Fibroblast of lung (primary cell): ENCODE data around the gene FAM13B. TPM values are rescaled to one million over a fixed set of nuclear protein-coding genes. Genes with fewer than 3 reads are reported as not detected.

ENCODE experiments used
- DNase-seq, 2 donors: peaks; one replicate each; pipeline versions ENCODE4 v3.0.0 to v3.0.0-alpha.2; 2010; ENCODE audit warnings: low read depth in 2 of 2
- H2AFZ ChIP-seq: 2 replicates; pipeline ENCODE4 v1.5.1; 2012; ENCODE audit warnings: low read length, control low read depth, inconsistent platforms
- H3K27ac ChIP-seq: 2 replicates; pipeline ENCODE4 v1.5.1; 2011; ENCODE audit warnings: low read length, control low read depth; ENCODE audit not compliant: insufficient read depth
- H3K27me3 ChIP-seq: 2 replicates; pipeline ENCODE4 v1.5.1; 2011; ENCODE audit warnings: mild to moderate bottlenecking, low read length; ENCODE audit not compliant: control insufficient read depth, insufficient read depth
- H3K36me3 ChIP-seq: 2 replicates; pipeline ENCODE4 v1.5.1; 2011; ENCODE audit warnings: low read length; ENCODE audit not compliant: control insufficient read depth, insufficient read depth
- H3K4me1 ChIP-seq: 2 replicates; pipeline ENCODE4 v1.5.1; 2011; ENCODE audit warnings: low read length; ENCODE audit not compliant: control insufficient read depth, insufficient read depth; ENCODE audit errors: extremely low read depth
- H3K4me2 ChIP-seq: 2 replicates; pipeline ENCODE4 v1.5.1; 2011; ENCODE audit warnings: low read length, control low read depth; ENCODE audit not compliant: insufficient read depth; ENCODE audit errors: extremely low read depth
- H3K4me3 ChIP-seq, 4 experiments: fragments of 200-600 bp in 1 of 4; sonication (generic) in 1 of 4; replicated peaks in 1 of 4; 2 replicates each; pipeline ENCODE4 v1.5.1; 2011 to 2016; ENCODE audit warnings: low read length in 4 of 4, low read depth in 3 of 4, mild to moderate bottlenecking in 3 of 4, control low read depth in 2 of 4, inconsistent platforms in 1 of 4, mixed read lengths in 1 of 4; ENCODE audit not compliant: insufficient read depth in 1 of 4; ENCODE audit errors: control extremely low read depth in 1 of 4
- H3K79me2 ChIP-seq: 2 replicates; pipeline ENCODE4 v1.5.1; 2012; ENCODE audit warnings: mild to moderate bottlenecking, low read length, inconsistent platforms; ENCODE audit not compliant: control insufficient read depth, insufficient read depth
- H3K9ac ChIP-seq: 2 replicates; pipeline ENCODE4 v1.5.1; 2011; ENCODE audit warnings: mild to moderate bottlenecking, low read length, control low read depth; ENCODE audit not compliant: insufficient read depth
- H3K9me3 ChIP-seq: 2 replicates; pipeline ENCODE4 v1.5.1; 2012; ENCODE audit warnings: low read depth, low read length; ENCODE audit not compliant: control insufficient read depth, insufficient read depth
- H4K20me1 ChIP-seq: 2 replicates; pipeline ENCODE4 v1.5.1; 2011; ENCODE audit warnings: low read length; ENCODE audit not compliant: control insufficient read depth, insufficient read depth; ENCODE audit errors: extremely low read depth
- CTCF ChIP-seq, 2 donors: IDR thresholded peaks in 1 of 2; conservative IDR thresholded peaks in 1 of 2; 1 replicate in 1 of 2; 2 replicates in 1 of 2; pipeline ENCODE4 v1.5.1; 2011 to 2012; ENCODE audit warnings: low read length in 2 of 2, control low read depth in 1 of 2, inconsistent platforms in 1 of 2, low read depth in 1 of 2, mild to moderate bottlenecking in 1 of 2
- EZH2 ChIP-seq: IDR thresholded peaks from 2 replicates; pipeline ENCODE4 v1.5.1; 2012; ENCODE audit warnings: low read length, control low read depth, mild to moderate bottlenecking; ENCODE audit errors: missing control alignments
- polyA plus RNA-seq, 2 donors: library from polyadenylated mRNA; depleted of rRNA in 1 of 2; stranded (reverse) in 1 of 2; unstranded in 1 of 2; fragments of >200 nt; gene quantifications; 2 replicates each; pipeline ENCODE4 v1.2.1, GENCODE V29; 2011 to 2012; ENCODE audit warnings: missing spikeins in 1 of 2
- total RNA-seq: library from RNA; depleted of rRNA; stranded (reverse); fragments of >200 nt; gene quantifications from 2 replicates; pipeline ENCODE4 v1.2.1, GENCODE V29; 2014

Gene FAM13B
- total and polyA plus RNA-seq, 2 donors (not counting 1 experiment from before 2014, with no cell fraction given), result 20.7 to 25.1 TPM

GRCh38 chr5:137901011-137901817, 131.7 kb downstream of the FAM13B start:
- no peaks in the 10 kb centered on the region for H3K27me3 ChIP-seq
- H3K9me3 ChIP-seq, result no peaks in the 10 kb centered on the region
- no peaks in the 10 kb centered on the region for H3K79me2 ChIP-seq
- TF ChIP-seq CTCF (conservative IDR thresholded peaks at IDR 0.05 in 1 of 2, IDR thresholded peaks at IDR 0.05 in 1 of 2; ENCODE audit: low read depth in 1 of 2, low read length in 2 of 2) (no peak), EZH2 (no peak)
- no peaks in the 10 kb centered on the region for H3K4me1 ChIP-seq
- H3K4me3 ChIP-seq, result no peak overlapping the region
- H3K9ac ChIP-seq, result no peak overlapping the region
- H3K36me3 ChIP-seq, result no peaks in the 10 kb centered on the region
- H3K27ac ChIP-seq, result no peak overlapping the region
- no peak overlapping the region for H3K4me2 ChIP-seq
- no peak for DNase-seq
- H2AFZ ChIP-seq, result no peak overlapping the region
- no peaks in the 10 kb centered on the region for H4K20me1 ChIP-seq

GRCh38 chr5:137899493-137899892, 133.4 kb downstream of the FAM13B start:
- no peak overlapping the region for H2AFZ ChIP-seq
- TF ChIP-seq CTCF (conservative IDR thresholded peaks at IDR 0.05 in 1 of 2, IDR thresholded peaks at IDR 0.05 in 1 of 2; ENCODE audit: low read depth in 1 of 2, low read length in 2 of 2), result no peak
- no peak for TF ChIP-seq EZH2
- no peak for DNase-seq
- no peak overlapping the region for H3K9ac ChIP-seq
- no peaks in the 10 kb centered on the region for H3K9me3 ChIP-seq
- no peaks in the 10 kb centered on the region for H3K4me1 ChIP-seq
- no peak overlapping the region for H3K4me3 ChIP-seq
- no peaks in the 10 kb centered on the region for H3K36me3 ChIP-seq
- H3K79me2 ChIP-seq, result no peaks in the 10 kb centered on the region
- H3K27me3 ChIP-seq, result no peaks in the 10 kb centered on the region
- no peak overlapping the region for H3K4me2 ChIP-seq
- no peak overlapping the region for H3K27ac ChIP-seq
- no peaks in the 10 kb centered on the region for H4K20me1 ChIP-seq

GRCh38 chr5:137896560-137896959, 136.3 kb downstream of the FAM13B start:
- H4K20me1 ChIP-seq, result no peaks in the 10 kb centered on the region
- no peak overlapping the region for H3K4me2 ChIP-seq
- H3K9me3 ChIP-seq, result no peaks in the 10 kb centered on the region
- H3K4me1 ChIP-seq, result no peaks in the 10 kb centered on the region
- TF ChIP-seq CTCF (conservative IDR thresholded peaks at IDR 0.05 in 1 of 2, IDR thresholded peaks at IDR 0.05 in 1 of 2; ENCODE audit: low read depth in 1 of 2, low read length in 2 of 2) (no peak), EZH2 (no peak)
- no peaks in the 10 kb centered on the region for H3K27me3 ChIP-seq
- no peak for DNase-seq
- H2AFZ ChIP-seq, result no peak overlapping the region
- H3K4me3 ChIP-seq, result no peak overlapping the region
- H3K27ac ChIP-seq, result no peak overlapping the region
- H3K36me3 ChIP-seq, result no peaks in the 10 kb centered on the region
- no peak overlapping the region for H3K9ac ChIP-seq
- H3K79me2 ChIP-seq, result no peaks in the 10 kb centered on the region
